Measurements from ENCODE around the gene LZTS2. TPM values are rescaled to one million over a fixed set of nuclear protein-coding genes. Genes with fewer than 3 reads are reported as not detected.
A peak's percentile ranks its signal among the peaks of the same experiment; 100 is the strongest.
"Not testable (repeated sequence)": the region's sequence is repeated elsewhere in the genome, so short reads cannot be mapped to it uniquely, and the experiment has no call there.

The LZTS2 gene
- total RNA-seq, 2 donors from 2014 or later = 15.0 to 24.8 TPM

DNA sequence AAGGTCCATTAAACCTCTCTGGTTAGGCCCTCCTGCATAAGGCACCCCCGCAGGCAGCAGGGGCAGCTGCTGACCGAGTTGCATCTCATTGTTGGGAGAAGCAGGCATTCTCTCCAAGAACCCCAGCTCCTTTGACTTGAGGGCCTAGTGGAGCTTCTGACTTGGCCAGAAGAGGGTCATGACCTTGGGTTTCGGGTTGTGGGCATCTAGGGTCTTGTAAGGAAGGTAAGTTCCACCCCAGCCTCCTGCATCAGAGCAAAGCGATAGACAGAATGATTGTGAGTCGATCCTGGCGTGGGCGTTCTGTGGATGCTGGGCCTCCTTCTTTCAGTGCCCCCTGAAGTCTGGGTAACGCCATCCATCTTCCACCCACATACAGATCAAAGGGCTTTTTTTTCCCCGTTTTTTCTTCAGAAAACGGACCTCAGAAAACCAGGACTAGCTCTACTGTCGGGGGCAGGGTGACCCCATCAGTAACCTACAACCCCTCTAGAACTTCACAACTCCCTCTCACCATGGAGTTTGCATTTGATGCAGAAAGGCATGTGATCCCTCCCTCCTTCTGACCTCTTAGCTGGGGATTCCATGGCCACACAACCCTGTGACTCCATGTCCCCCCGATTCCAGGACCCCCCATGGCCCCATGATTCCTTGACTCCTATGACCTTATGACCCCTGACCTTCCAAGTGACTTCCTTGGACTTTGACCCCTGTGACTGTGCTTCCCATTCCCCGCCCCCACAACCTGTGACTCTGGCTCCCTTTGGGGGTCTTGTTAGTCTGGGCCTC is 27.3 kb upstream of the LZTS2 start:
- Mint-ChIP-seq H3K4me1 (peaks cover 11% of the 10 kb centered on the region), H3K36me3 (ENCODE audit: low read depth) (no peaks in the 10 kb centered on the region), H3K27me3 (no peaks in the 10 kb centered on the region), H3K27ac (no peak overlapping the region), H3K4me3 (no peak overlapping the region), H3K9me3 (no peaks in the 10 kb centered on the region)
- no peak for ATAC-seq (replicated peaks)

DNA sequence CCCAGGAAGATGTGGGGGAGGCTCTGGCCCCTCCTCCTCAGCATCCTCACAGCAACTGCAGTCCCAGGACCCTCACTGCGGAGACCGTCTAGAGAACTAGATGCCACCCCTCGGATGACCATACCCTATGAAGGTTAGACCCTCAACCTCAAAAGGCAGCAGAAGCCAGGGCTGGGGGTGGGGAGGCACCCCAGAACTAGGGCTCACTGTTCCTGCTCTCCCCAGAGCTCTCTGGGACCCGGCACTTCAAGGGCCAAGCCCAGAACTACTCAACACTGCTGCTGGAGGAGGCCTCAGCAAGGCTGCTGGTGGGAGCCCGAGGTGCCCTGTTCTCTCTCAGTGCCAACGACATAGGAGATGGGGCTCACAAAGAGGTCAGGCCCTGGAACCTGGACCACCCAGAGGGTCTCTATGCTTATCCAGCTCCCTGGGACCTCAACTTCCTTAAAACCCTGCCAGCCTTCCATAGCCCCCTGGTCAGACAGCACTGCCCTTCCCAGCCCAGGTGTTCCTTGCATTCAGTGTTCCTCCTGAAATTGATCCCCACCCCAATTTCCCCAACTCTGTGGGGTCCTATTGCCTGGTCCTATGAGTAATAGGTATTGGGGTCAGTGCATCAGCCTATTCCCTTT is 26.6 kb upstream of the LZTS2 start:
- H3K9me3 Mint-ChIP-seq = no peaks in the 10 kb centered on the region
- peaks cover 6% of the 10 kb centered on the region for H3K4me1 Mint-ChIP-seq
- ATAC-seq (replicated peaks) = no peak
- no peak overlapping the region for H3K4me3 Mint-ChIP-seq
- no peaks in the 10 kb centered on the region for H3K36me3 Mint-ChIP-seq (ENCODE audit: low read depth)
- no peak overlapping the region for H3K27ac Mint-ChIP-seq
- H3K27me3 Mint-ChIP-seq = no peaks in the 10 kb centered on the region

DNA sequence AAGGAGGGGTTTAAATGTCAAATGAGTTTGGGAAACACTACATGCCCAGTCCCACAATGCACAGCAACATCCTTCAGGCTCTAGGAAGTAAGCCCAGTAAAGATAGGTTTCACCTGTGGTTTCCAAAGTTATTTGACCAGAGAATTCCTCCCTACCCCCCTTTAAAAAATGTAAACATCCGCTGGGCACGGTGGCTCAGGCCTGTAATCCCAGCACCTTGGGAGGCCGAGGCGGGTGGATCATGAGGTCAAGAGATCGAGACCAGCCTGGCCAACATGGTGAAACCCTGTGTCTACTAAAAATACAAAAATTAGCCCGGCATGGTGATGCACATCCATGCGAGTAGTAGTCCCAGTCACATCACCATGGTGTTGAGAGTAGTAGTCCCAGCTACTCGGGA is 24.2 kb upstream of the LZTS2 start:
- H3K4me1 Mint-ChIP-seq; ATAC-seq (replicated peaks); H3K36me3 Mint-ChIP-seq (ENCODE audit: low read depth); H3K4me3 Mint-ChIP-seq; H3K27ac Mint-ChIP-seq; H3K27me3 Mint-ChIP-seq; H3K9me3 Mint-ChIP-seq: not testable (repeated sequence)

DNA sequence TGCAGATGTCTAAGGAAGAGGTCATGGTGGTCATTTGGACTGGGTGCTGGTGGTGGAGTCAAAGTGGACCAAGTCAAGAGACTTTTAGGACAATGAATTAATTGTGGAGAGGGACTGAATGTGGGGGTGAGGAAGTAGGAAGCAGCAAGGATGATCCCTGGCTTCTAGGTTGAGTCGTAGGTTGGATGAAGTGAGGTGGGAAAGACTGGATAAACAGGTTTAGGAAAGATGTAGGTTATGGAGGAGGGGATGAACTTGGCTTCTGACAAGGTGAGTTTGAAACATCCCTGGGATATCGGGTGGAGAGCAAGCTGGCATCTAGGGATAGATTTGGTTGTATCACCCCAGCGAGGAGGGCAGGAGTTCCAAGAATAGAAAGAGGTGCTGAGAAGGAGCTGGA is 22.7 kb upstream of the LZTS2 start:
- Mint-ChIP-seq H3K27ac (no peak overlapping the region), H3K4me1 (no peaks in the 10 kb centered on the region), H3K36me3 (ENCODE audit: low read depth) (peaks cover 10% of the 10 kb centered on the region), H3K4me3 (no peak overlapping the region), H3K27me3 (no peaks in the 10 kb centered on the region), H3K9me3 (no peaks in the 10 kb centered on the region)
- ATAC-seq (replicated peaks) = no peak

DNA sequence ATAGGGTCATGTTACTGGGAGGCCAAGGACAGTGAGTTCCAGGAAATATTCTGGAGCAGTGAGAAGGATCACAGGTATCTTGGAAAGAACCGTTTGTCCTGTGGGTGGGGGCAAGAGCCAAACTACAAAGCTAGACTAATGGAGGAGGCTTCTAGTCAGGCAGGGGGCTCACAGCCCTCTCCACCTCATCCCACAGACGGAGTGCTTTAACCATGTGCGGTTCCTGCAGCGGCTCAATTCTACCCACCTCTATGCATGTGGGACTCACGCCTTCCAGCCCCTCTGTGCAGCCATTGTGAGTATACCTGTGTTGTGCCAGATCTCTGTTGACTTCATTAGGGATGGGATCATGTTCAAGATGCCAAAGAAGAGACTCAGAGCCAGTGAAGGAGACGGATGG is 22.2 kb upstream of the LZTS2 start:
- H3K4me3 Mint-ChIP-seq = no peak overlapping the region
- H3K4me1 Mint-ChIP-seq = no peaks in the 10 kb centered on the region
- no peak overlapping the region for H3K27ac Mint-ChIP-seq
- peaks cover 15% of the 10 kb centered on the region for H3K36me3 Mint-ChIP-seq (ENCODE audit: low read depth)
- H3K9me3 Mint-ChIP-seq = no peaks in the 10 kb centered on the region
- no peak for ATAC-seq (replicated peaks)
- no peaks in the 10 kb centered on the region for H3K27me3 Mint-ChIP-seq

DNA sequence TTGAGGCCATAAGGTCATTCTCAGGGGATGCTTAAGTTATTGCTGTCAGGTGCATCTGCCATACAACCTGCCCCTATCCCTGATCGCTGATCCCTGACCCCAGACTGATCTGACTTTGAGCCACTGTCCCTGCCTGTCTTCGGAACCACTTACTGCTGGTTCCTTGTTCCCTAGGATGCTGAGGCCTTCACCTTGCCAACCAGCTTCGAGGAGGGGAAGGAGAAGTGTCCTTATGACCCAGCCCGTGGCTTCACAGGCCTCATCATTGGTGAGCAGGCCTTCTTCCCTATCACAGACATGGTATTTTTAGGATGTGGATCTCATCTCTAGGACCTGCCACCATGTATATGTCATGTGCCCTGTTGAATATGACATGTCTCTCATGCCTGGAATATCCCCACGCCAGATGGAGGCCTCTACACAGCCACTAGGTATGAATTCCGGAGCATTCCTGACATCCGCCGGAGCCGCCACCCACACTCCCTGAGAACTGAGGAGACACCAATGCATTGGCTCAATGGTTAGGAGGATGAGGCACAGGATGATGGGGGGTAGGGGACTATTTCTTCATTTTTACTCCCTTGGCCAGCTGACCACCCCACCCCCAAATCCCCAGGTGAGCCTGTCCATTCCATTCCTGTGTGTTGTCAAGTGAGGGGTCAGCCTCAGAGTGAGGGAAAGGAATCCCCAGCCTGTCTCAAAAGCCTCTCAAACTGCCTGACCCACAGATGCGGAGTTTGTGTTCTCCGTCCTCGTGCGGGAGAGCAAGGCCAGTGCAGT is 21.3 kb upstream of the LZTS2 start:
- Mint-ChIP-seq H3K36me3 (ENCODE audit: low read depth) (peaks cover 20% of the 10 kb centered on the region), H3K27ac (no peak overlapping the region), H3K4me1 (peaks cover 4% of the 10 kb centered on the region), H3K9me3 (no peaks in the 10 kb centered on the region), H3K27me3 (no peaks in the 10 kb centered on the region), H3K4me3 (no peak overlapping the region)
- no peak for ATAC-seq (replicated peaks)

DNA sequence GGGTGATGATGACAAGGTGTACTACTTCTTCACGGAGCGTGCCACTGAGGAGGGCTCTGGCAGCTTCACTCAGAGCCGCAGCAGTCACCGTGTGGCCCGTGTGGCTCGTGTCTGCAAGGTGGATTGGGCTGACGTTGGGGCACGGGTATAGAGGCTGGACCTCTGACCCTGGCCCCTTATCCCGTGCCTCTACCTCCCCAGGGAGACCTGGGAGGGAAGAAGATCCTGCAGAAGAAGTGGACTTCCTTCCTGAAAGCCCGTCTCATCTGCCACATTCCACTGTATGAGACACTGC is 20.8 kb upstream of the LZTS2 start:
- H3K27ac Mint-ChIP-seq = no peak overlapping the region
- no peak overlapping the region for H3K4me3 Mint-ChIP-seq
- H3K36me3 Mint-ChIP-seq (ENCODE audit: low read depth) = peaks cover 20% of the 10 kb centered on the region
- no peaks in the 10 kb centered on the region for H3K9me3 Mint-ChIP-seq
- no peak for ATAC-seq (replicated peaks)
- H3K4me1 Mint-ChIP-seq = peaks cover 4% of the 10 kb centered on the region
- no peaks in the 10 kb centered on the region for H3K27me3 Mint-ChIP-seq

DNA sequence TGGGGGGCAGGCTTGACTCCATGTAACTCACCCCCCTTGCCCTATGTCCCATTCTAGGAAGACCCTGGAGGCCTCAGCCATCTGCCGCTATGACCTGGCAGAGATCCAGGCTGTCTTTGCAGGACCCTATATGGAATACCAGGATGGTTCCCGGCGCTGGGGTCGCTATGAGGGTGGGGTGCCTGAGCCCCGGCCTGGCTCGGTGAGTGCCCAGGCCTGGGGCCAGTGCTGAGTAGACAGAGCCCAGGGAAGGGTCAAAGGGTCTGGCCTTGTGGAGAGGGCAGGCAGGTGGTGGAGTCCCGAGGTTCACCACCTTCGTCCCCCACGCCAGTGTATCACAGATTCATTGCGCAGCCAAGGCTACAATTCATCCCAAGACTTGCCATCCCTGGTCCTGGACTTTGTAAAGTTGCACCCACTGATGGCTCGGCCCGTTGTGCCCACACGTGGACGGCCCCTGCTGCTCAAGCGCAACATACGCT is 19.8 kb upstream of the LZTS2 start:
- Mint-ChIP-seq H3K9me3 (no peaks in the 10 kb centered on the region), H3K36me3 (ENCODE audit: low read depth) (peaks cover 20% of the 10 kb centered on the region), H3K27ac (no peak overlapping the region), H3K4me3 (no peak overlapping the region), H3K27me3 (no peaks in the 10 kb centered on the region), H3K4me1 (peaks cover 4% of the 10 kb centered on the region)
- no peak for ATAC-seq (replicated peaks)

DNA sequence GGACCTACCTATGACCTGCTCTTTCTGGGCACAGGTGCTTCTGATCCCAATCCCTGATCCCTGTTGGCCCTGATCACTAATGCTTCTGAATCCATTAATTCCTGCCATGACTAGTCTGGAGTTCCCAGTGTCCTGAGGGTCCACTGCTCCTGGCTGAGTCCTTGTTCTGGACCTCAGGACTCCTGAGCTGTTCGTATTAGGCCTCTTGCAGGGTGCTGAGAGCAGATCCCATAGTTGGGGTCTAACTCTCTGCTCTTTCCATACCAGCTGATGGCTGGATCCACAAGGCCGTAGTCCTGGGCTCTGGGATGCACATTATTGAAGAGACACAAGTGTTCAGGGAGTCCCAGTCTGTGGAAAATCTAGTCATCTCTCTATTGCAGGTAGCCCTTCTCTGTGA is 19.3 kb upstream of the LZTS2 start:
- Mint-ChIP-seq H3K9me3 (no peaks in the 10 kb centered on the region), H3K36me3 (ENCODE audit: low read depth) (peaks cover 20% of the 10 kb centered on the region), H3K4me3 (no peak overlapping the region), H3K27me3 (no peaks in the 10 kb centered on the region), H3K4me1 (peaks cover 4% of the 10 kb centered on the region), H3K27ac (no peak overlapping the region)
- no peak for ATAC-seq (replicated peaks)

DNA sequence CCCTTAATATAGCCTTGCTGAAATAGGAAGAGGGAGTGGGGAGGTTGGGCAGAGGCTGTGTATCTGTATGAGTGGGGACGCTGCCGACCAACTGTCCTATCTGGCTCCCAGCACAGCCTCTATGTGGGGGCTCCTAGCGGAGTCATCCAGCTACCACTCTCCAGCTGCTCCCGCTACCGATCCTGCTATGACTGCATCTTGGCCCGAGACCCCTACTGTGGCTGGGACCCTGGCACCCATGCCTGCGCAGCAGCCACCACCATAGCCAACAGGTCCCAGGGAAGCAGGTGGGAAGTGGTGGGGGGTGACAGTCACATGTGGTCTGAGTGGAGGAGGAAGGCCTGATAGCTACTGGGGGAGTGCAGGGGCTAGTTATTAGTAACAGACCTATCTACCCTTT is 18.9 kb upstream of the LZTS2 start:
- Mint-ChIP-seq H3K4me1 (peaks cover 4% of the 10 kb centered on the region), H3K27me3 (no peaks in the 10 kb centered on the region), H3K4me3 (no peak overlapping the region), H3K9me3 (no peaks in the 10 kb centered on the region), H3K27ac (no peak overlapping the region), H3K36me3 (ENCODE audit: low read depth) (peaks cover 20% of the 10 kb centered on the region)
- no peak for ATAC-seq (replicated peaks)

DNA sequence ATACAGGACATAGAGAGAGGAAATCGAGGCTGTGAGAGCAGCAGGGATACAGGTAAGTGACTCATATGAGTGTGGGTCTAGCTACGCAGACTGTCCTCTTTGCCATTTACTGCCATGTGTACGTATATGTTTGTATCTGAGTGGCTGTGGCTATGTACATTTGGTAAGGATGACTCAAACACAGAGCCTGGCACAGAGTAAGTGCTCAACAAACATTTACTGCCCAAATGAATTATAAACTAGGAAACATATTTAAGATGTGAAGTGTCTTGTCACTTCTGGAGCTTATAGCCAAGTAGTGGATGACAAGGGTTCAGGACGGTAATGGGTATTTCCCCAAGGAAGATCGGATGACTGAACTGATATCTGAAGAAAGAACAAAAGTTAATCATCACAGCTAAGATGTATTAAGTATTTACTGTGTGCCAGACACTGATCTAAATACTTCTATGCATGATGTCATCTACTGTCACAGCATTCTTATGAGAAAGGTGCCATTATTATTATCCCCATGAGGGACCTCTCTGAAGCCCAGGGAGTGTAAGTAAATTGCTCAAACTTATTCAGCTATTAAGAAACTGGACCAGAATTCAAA is 18.3 kb upstream of the LZTS2 start:
- peaks cover 20% of the 10 kb centered on the region for H3K36me3 Mint-ChIP-seq (ENCODE audit: low read depth)
- H3K4me1 Mint-ChIP-seq = peaks cover 4% of the 10 kb centered on the region
- no peak overlapping the region for H3K4me3 Mint-ChIP-seq
- ATAC-seq (replicated peaks) = no peak
- H3K9me3 Mint-ChIP-seq = no peaks in the 10 kb centered on the region
- H3K27me3 Mint-ChIP-seq = no peaks in the 10 kb centered on the region
- H3K27ac Mint-ChIP-seq = no peak overlapping the region

DNA sequence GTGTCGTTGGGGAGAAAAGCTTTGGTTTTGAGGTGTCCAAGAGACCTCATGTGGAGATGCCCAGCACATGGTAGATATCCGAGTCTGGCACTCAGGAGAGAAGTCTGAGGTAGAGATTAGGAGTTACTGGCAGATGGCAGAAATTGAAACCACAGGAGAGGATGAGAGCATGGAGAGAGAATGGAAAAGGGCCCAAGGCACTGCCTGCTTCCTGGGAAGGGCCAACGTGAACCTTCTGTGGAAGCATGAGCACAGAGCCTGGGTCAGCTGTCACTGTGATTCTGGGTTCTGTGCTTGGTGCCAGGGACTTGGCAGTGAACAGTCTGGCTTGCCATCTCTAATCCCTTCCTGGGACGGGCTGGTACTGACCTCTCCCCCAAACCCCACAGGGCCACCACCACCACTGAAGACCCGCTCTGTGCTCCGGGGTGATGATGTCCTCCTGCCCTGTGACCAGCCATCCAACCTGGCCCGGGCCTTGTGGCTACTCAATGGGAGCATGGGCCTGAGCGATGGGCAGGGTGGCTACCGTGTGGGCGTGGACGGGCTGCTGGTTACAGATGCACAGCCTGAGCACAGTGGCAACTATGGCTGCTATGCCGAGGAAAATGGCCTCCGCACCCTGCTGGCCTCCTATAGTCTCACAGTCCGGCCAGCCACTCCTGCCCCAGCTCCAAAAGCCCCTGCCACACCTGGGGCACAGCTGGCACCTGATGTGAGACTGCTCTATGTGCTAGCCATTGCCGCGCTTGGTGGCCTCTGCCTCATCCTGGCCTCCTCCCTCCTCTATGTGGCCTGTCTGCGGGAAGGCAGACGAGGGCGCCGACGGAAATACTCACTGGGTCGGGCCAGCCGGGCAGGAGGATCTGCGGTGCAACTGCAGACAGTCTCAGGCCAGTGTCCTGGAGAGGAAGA is 16.4 kb upstream of the LZTS2 start:
- Mint-ChIP-seq H3K36me3 (ENCODE audit: low read depth) (peaks cover 32% of the 10 kb centered on the region), H3K27me3 (no peaks in the 10 kb centered on the region), H3K9me3 (no peaks in the 10 kb centered on the region), H3K27ac (peak overlapping the region; percentile 20), H3K4me3 (no peak overlapping the region), H3K4me1 (peaks cover 14% of the 10 kb centered on the region)
- no peak for ATAC-seq (replicated peaks)

DNA sequence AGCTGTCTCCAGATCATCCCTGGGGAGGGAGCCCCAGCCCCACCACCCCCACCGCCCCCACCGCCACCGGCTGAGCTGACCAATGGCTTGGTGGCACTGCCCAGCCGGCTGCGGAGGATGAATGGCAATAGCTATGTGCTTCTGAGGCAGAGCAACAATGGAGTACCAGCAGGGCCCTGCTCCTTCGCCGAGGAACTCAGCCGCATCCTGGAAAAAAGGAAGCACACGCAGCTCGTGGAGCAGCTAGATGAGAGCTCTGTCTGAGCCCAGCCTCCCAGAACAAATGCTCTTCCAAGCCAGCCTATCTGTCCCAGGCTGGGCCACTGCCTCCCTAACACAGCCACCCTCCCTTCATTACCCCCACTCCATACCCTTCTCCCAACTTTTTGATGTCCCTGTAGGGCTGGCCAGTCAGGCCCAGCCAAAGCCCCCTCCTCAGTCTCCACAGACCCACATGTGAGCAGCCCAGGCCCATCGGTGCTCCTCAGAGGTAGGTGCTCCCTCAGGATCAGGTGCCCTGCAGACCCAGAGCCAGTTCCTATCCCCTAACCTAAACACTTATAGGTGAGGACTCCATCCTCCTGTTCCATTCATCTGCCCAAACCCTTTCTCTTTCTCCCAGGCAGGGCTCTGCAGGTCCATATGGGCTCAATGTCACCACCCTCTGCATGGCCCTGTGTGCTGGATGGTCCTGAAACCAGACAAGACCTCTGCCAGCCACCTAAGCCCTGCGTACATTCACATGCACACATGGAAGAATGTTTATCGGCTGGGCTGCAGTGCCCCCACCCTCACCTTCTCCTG is 15.5 kb upstream of the LZTS2 start:
- H3K4me3 Mint-ChIP-seq = no peak overlapping the region
- no peaks in the 10 kb centered on the region for H3K27me3 Mint-ChIP-seq
- peaks cover 14% of the 10 kb centered on the region for H3K4me1 Mint-ChIP-seq
- H3K9me3 Mint-ChIP-seq = no peaks in the 10 kb centered on the region
- H3K27ac Mint-ChIP-seq = peak overlapping the region; percentile 61
- no peak for ATAC-seq (replicated peaks)
- peaks cover 29% of the 10 kb centered on the region for H3K36me3 Mint-ChIP-seq (ENCODE audit: low read depth)
